ENCODE results near the gene VPS26B. TPM values are rescaled to one million over a fixed set of nuclear protein-coding genes. Genes with fewer than 3 reads are reported as not detected.
A peak's percentile ranks its signal among the peaks of the same experiment; 100 is the strongest.

Gene VPS26B
- total and polyA plus RNA-seq, 9 of the 15 experiments (the other 6 are each of a cell fraction or from before 2014, with no cell fraction given): 3.5 to 43.3 (median 27.4) TPM

- TF ChIP-seq STAT6 (CRISPR knock-in tag; IDR thresholded peaks at IDR 0.05) (no peak), DPF2 (IDR thresholded peaks at IDR 0.05) (peak; percentile 37; the same call in 1 of the 2 replicates), DLX4 (CRISPR knock-in tag; IDR thresholded peaks at IDR 0.05) (no peak), PATZ1 (CRISPR knock-in tag; IDR thresholded peaks at IDR 0.05; ENCODE audit: borderline replicate concordance) (no peak), MNT (conservative IDR thresholded peaks at IDR 0.05) (peak; percentile 86 to 95), SMC3 (conservative IDR thresholded peaks at IDR 0.05; ENCODE audit: insufficient read depth, low read depth, low read length) (no peak), NFXL1 (CRISPR knock-in tag; IDR thresholded peaks at IDR 0.05) (no peak), EP400 (IDR thresholded peaks at IDR 0.05) (peak; percentile 96), NBN (IDR thresholded peaks at IDR 0.05; ENCODE audit: low read depth) (peak; percentile 57; the same call in 1 of the 2 replicates), CAMTA2 (CRISPR knock-in tag; conservative IDR thresholded peaks at IDR 0.05) (no peak), ELF1 (tag; IDR thresholded peaks at IDR 0.05) (peak; percentile 45), TEAD4 (IDR thresholded peaks at IDR 0.05; ENCODE audit: low read length) (peak; percentile 40; the same call in 1 of the 2 replicates), TEAD4 (CRISPR knock-in tag; IDR thresholded peaks at IDR 0.05; ENCODE audit: borderline replicate concordance) (no peak), NUFIP1 (IDR thresholded peaks at IDR 0.05; ENCODE audit: partially characterized antibody) (no peak), XRCC4 (IDR thresholded peaks at IDR 0.05; ENCODE audit: extremely low read depth, insufficient read depth, insufficient read length) (no peak), MXI1 (IDR thresholded peaks at IDR 0.05; ENCODE audit: low read depth, low read length) (peak; percentile 78; the same call in 1 of the 2 replicates), GABPA (tag; conservative IDR thresholded peaks at IDR 0.05; ENCODE audit: low read depth) (peak; percentile 81), MBD1 (CRISPR knock-in tag; IDR thresholded peaks at IDR 0.05) (no peak)
Observed at GRCh38 chr11:134223836-134224709, at the start of gene VPS26B, which contains the start of gene NCAPD3 (continued).

Measured in K562 (cell line).